Thyroid gland (tissue), 4 donors: ENCODE data around the gene SAP30L. TPM values are rescaled to one million over a fixed set of nuclear protein-coding genes. Genes with fewer than 3 reads are reported as not detected.

Experiments used
- DNase-seq, 2 donors: peaks; one replicate each; pipeline ENCODE4 v3.0.0-alpha.2; 2019
- H3K27ac ChIP-seq, 3 donors: fragments of 200-600 bp; sonication (generic); 1 replicate in 2 of 3; 2 replicates in 1 of 3; pipeline ENCODE4 v1.5.1; 2016 to 2019; ENCODE audit warnings: mild to moderate bottlenecking in 1 of 3, moderate library complexity in 1 of 3
- H3K27me3 ChIP-seq: fragments of 200-600 bp; sonication (generic); one replicate; pipeline ENCODE4 v1.5.1; 2019
- H3K36me3 ChIP-seq, 2 donors: fragments of 200-600 bp; sonication (generic); one replicate each; pipeline ENCODE4 v1.5.1; 2016 to 2019
- H3K4me1 ChIP-seq, 2 donors: fragments of 200-600 bp; sonication (generic); one replicate each; pipeline ENCODE4 v1.5.1; 2017 to 2019
- H3K4me3 ChIP-seq, 3 donors: fragments of 200-600 bp; sonication (generic); replicated peaks in 1 of 3; 1 replicate in 2 of 3; 2 replicates in 1 of 3; pipeline ENCODE4 v1.5.1; 2016; ENCODE audit warnings: mild to moderate bottlenecking in 1 of 3
- H3K9me3 ChIP-seq: fragments of 200-600 bp; sonication (generic); one replicate; pipeline ENCODE4 v1.5.1; 2017
- POLR2A ChIP-seq, 2 donors: fragments of 450-650 bp; IDR thresholded peaks; one replicate each; pipeline ENCODE4 v1.6.1; 2017; ENCODE audit warnings: antibody characterized with exemption in 2 of 2, mild to moderate bottlenecking in 2 of 2, moderate library complexity in 1 of 2
- WGBS, 2 donors: methylation state at CpG; one replicate each; pipeline ENCODE4 v1.1.5; 2017; 5-methylcytosine and 5-hydroxymethylcytosine counted together
- intact Hi-C: fragments of 100-400 bp; cut with DNase I; formaldehyde crosslinking; loops from one replicate; pipeline ENCODE4 v1.15.1; 2023
- total RNA-seq, 4 donors: library from RNA; depleted of rRNA; stranded (reverse); fragments of >200 nt; gene quantifications; one replicate each; pipeline ENCODE4 v1.2.3, GENCODE V29; 2016
- TF ChIP-seq, protein P1 (sequence below), 6 experiments: fragments of 200-600 bp in 3 of 6; fragments of 450-650 bp in 3 of 6; sonication (generic) in 3 of 6; IDR thresholded peaks; one replicate each; pipeline ENCODE4 v1.5.1; 2016 to 2019; ENCODE audit warnings: antibody characterized with exemption in 6 of 6, mild to moderate bottlenecking in 2 of 6, inconsistent platforms in 1 of 6, moderate library complexity in 1 of 6

Gene SAP30L
- total RNA-seq, 4 donors from 2014 or later, result 26.2 to 37.9 (median 31.2) TPM

DNA sequence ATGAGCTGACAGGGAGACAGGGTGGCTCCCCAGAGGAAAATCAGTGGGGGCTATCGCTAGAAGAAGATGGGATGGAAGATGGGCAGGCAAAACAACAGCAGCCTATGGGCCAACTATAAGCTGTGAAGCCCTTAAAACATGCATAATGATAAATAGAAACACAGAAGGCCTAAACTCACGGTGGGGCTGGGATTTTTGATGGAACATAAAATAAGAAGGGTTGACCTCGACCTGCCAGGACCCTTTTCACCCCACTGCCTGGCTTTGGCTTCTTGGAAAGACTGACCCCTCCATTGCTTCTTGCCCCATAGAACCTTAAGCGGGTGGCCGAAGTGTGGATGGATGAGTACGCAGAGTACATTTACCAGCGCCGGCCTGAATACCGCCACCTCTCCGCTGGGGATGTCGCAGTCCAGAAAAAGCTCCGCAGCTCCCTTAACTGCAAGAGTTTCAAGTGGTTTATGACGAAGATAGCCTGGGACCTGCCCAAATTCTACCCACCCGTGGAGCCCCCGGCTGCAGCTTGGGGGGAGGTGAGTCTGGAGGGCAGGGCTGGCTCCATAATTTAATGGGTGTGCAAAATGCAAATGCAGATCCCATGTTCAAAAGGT, 36.5 kb upstream of the SAP30L start:
- intact Hi-C loops, result loop anchor here (10.0 kb wide), 1 partner anchor 435 kb away; no protein-coding TSS in a partner anchor
- no peak overlapping the region for H3K27ac ChIP-seq
- H3K4me3 ChIP-seq, result no peak overlapping the region
- no peaks in the 10 kb centered on the region for H3K27me3 ChIP-seq
- WGBS, 2 donors, result 93 to 95% methylated on average over 15 of the region's 15 CpGs
- no peak for DNase-seq
- peaks cover 0 to 8% of the 10 kb centered on the region in 2 donors for H3K4me1 ChIP-seq
- H3K9me3 ChIP-seq, result no peaks in the 10 kb centered on the region
- TF ChIP-seq, protein P1, sequence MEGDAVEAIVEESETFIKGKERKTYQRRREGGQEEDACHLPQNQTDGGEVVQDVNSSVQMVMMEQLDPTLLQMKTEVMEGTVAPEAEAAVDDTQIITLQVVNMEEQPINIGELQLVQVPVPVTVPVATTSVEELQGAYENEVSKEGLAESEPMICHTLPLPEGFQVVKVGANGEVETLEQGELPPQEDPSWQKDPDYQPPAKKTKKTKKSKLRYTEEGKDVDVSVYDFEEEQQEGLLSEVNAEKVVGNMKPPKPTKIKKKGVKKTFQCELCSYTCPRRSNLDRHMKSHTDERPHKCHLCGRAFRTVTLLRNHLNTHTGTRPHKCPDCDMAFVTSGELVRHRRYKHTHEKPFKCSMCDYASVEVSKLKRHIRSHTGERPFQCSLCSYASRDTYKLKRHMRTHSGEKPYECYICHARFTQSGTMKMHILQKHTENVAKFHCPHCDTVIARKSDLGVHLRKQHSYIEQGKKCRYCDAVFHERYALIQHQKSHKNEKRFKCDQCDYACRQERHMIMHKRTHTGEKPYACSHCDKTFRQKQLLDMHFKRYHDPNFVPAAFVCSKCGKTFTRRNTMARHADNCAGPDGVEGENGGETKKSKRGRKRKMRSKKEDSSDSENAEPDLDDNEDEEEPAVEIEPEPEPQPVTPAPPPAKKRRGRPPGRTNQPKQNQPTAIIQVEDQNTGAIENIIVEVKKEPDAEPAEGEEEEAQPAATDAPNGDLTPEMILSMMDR (IDR thresholded peaks at IDR 0.05), result no peak
- TF ChIP-seq POLR2A (IDR thresholded peaks at IDR 0.05), result no peak
- H3K36me3 ChIP-seq, result peaks cover 0 to 4% of the 10 kb centered on the region in 2 donors

DNA sequence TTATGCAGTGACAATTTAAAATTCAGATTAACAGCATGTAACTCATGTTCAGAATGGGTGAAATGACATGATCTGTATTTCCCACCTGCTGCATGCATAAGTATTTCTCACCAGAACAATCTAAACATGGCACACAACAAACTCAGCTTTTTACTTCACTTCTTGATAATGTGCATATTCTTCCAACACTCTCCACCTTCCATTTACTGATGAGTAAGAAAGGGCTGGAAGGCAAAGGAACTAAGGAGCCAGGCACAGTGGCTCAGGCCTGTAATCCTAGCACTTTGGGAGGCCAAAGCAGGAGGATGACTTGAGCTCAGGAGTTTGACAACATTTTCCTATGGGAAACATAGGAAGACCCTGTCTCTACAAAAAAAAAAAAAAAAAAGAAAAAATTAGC, 35.8 kb upstream of the SAP30L start:
- intact Hi-C loops, result no loop called here
- peaks cover 0 to 4% of the 10 kb centered on the region in 2 donors for H3K36me3 ChIP-seq

DNA sequence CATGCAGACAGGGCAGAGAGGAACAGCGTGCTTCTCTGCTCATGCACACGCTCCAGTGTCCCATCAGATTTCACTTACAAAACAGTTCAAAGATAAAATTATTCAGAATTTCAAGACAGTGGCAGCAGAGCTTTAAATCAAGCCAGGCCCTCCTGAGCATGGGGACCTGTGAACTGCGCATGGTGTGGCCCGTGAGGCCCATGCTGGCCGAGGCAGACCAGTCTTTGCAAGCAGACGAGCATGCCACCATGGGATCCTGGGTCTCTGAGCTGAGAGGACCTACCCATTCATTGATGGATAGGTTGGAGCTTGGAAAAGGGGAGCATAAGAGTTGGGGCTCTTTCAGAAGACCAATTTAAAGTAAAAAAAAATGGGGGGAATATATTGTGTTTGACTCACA, 35.0 kb upstream of the SAP30L start:
- whole genome bisulfite sequencing, 2 donors, result 80 to 86% methylated on average over 6 of the region's 6 CpGs
- Histone ChIP-seq H3K4me1 (no peaks in the 10 kb centered on the region), H3K4me3 (no peak overlapping the region), H3K36me3 (peaks cover 0 to 4% of the 10 kb centered on the region in 2 donors), H3K27ac (no peak overlapping the region), H3K9me3 (no peaks in the 10 kb centered on the region), H3K27me3 (no peaks in the 10 kb centered on the region)
- DNase-seq, result no peak
- no peak for TF ChIP-seq POLR2A (IDR thresholded peaks at IDR 0.05)
- TF ChIP-seq, protein P1 (IDR thresholded peaks at IDR 0.05), result no peak
- intact Hi-C loops, result no loop called here

More for the DNA sequence above, 35.8 kb upstream of the SAP30L start:
- H3K4me1 ChIP-seq, result peaks cover 0 to 6% of the 10 kb centered on the region in 2 donors
- no peak overlapping the region for H3K27ac ChIP-seq
- H3K4me3 ChIP-seq, result no peak overlapping the region
- TF ChIP-seq, protein P1 (IDR thresholded peaks at IDR 0.05), result no peak
- no peak for TF ChIP-seq POLR2A (IDR thresholded peaks at IDR 0.05)
- no peak for DNase-seq
- no peaks in the 10 kb centered on the region for H3K27me3 ChIP-seq
- H3K9me3 ChIP-seq, result no peaks in the 10 kb centered on the region

DNA sequence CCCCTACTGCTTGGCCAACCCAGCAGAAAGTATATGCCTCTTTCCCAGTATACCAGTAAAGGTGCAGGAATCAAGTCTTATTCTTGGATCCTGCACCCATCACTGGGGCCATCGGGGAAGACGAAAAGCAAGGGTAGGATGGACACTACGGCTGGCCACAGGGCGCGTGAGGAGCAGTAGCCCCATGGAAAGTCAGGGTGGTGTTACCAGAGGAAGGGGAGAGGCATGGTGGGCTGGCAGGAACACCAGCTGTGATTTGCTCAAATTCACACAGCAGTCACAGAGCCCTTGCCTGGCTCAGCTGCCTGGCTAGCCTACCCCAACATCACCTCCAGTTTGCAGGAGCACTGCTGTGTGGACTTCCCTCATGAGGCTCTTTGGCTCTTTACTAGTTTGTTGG, 34.5 kb upstream of the SAP30L start:
- 98 to 100% methylated on average over 5 of the region's 5 CpGs for WGBS, 2 donors

DNA sequence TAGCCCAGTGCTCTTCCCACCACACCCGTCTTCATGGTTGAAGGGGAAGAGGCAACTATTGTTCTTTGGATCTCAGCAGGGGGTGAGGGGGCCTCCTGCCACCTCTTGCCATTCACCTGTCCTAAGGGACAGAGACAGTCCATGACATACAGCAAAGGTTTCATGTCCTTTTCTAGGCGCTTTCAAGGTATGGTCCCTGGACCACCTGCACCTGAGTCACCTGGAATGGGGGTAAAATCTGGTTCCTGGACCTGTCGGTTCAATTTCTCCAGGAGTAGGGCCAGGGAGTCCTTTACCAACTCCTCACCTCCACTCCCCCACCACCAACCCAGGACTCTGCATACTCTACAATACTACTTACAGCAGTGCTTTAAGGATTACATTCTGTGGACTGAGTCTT, 33.5 kb upstream of the SAP30L start:
- Histone ChIP-seq H3K9me3 (no peaks in the 10 kb centered on the region), H3K36me3 (peaks cover 0 to 13% of the 10 kb centered on the region in 2 donors), H3K27ac (no peak overlapping the region), H3K4me1 (no peaks in the 10 kb centered on the region), H3K27me3 (no peaks in the 10 kb centered on the region), H3K4me3 (no peak overlapping the region)
- DNase-seq, result no peak
- intact Hi-C loops, result no loop called here
- 97 to 100% methylated on average over 3 of the region's 3 CpGs for WGBS, 2 donors
- TF ChIP-seq, protein P1 (IDR thresholded peaks at IDR 0.05), result no peak
- no peak for TF ChIP-seq POLR2A (IDR thresholded peaks at IDR 0.05)

More for the DNA sequence above, 34.5 kb upstream of the SAP30L start:
- H3K4me1 ChIP-seq, result no peaks in the 10 kb centered on the region
- no peak overlapping the region for H3K4me3 ChIP-seq
- TF ChIP-seq, protein P1 (IDR thresholded peaks at IDR 0.05), result no peak
- no peak for TF ChIP-seq POLR2A (IDR thresholded peaks at IDR 0.05)
- no peak overlapping the region for H3K27ac ChIP-seq
- intact Hi-C loops, result no loop called here
- no peak for DNase-seq
- H3K36me3 ChIP-seq, result peaks cover 0 to 4% of the 10 kb centered on the region in 2 donors
- H3K9me3 ChIP-seq, result no peaks in the 10 kb centered on the region
- no peaks in the 10 kb centered on the region for H3K27me3 ChIP-seq
